H9 (cell line): ENCODE measurements around the gene SLC25A42. TPM values are rescaled to one million over a fixed set of nuclear protein-coding genes. Genes with fewer than 3 reads are reported as not detected.

Experiments used
- DNase-seq: peaks from one replicate; pipeline ENCODE4 v3.0.0-alpha.2; 2017
- H2AFZ ChIP-seq: one replicate; pipeline ENCODE4 v1.6.1; 2013; ENCODE audit warnings: mild to moderate bottlenecking, low read length, control low read depth, moderate library complexity
- H2AK5ac ChIP-seq: 2 replicates; pipeline ENCODE4 v1.6.1; 2013; ENCODE audit warnings: low read length, control low read depth, mixed read lengths; ENCODE audit not compliant: insufficient read length
- H2BK120ac ChIP-seq: one replicate; pipeline ENCODE4 v1.6.1; 2013; ENCODE audit warnings: low read depth, mild to moderate bottlenecking, low read length, control low read depth, inconsistent platforms; ENCODE audit not compliant: poor library complexity, severe bottlenecking
- H2BK12ac ChIP-seq: 2 replicates; pipeline ENCODE4 v1.6.1; 2013; ENCODE audit warnings: low read length, control low read depth, mixed read lengths, low read depth; ENCODE audit not compliant: insufficient read length
- H2BK15ac ChIP-seq: 2 replicates; pipeline ENCODE4 v1.6.1; 2013; ENCODE audit warnings: low read depth, low read length, control low read depth
- H2BK20ac ChIP-seq: one replicate; pipeline ENCODE4 v1.6.1; 2013; ENCODE audit warnings: low read depth, mild to moderate bottlenecking, low read length, control low read depth, inconsistent platforms; ENCODE audit not compliant: poor library complexity, severe bottlenecking
- H2BK5ac ChIP-seq: 2 replicates; pipeline ENCODE4 v1.6.1; 2013; ENCODE audit warnings: low read length, control low read depth, mixed read lengths; ENCODE audit not compliant: insufficient read length
- H3K14ac ChIP-seq: 2 replicates; pipeline ENCODE4 v1.6.1; 2013; ENCODE audit warnings: low read length, control low read depth; ENCODE audit not compliant: insufficient read depth
- H3K18ac ChIP-seq: 2 replicates; pipeline ENCODE4 v1.6.1; 2013; ENCODE audit warnings: low read depth, mild to moderate bottlenecking, mixed read lengths, low read length, control low read depth; ENCODE audit not compliant: insufficient read length
- H3K23ac ChIP-seq: 2 replicates; pipeline ENCODE4 v1.6.1; 2013; ENCODE audit warnings: low read length, control low read depth, mixed read lengths, low read depth; ENCODE audit not compliant: insufficient read length
- H3K23me2 ChIP-seq: 2 replicates; pipeline ENCODE4 v1.6.1; 2013; ENCODE audit warnings: low read depth, mild to moderate bottlenecking, mixed read lengths, low read length, control low read depth; ENCODE audit not compliant: insufficient read length, poor library complexity, severe bottlenecking
- H3K27ac ChIP-seq: 2 replicates; pipeline ENCODE4 v1.5.1; 2013; ENCODE audit warnings: low read length, control low read depth, mixed read lengths, low read depth; ENCODE audit not compliant: insufficient read length
- H3K27me3 ChIP-seq: 2 replicates; pipeline ENCODE4 v1.6.1; 2013; ENCODE audit warnings: low read length, control low read depth, inconsistent platforms; ENCODE audit not compliant: insufficient read depth
- H3K4ac ChIP-seq: 2 replicates; pipeline ENCODE4 v1.6.1; 2013; ENCODE audit warnings: low read depth, mild to moderate bottlenecking, control low read depth, inconsistent platforms, low read length, moderate library complexity
- H3K4me1 ChIP-seq: 2 replicates; pipeline ENCODE4 v1.6.1; 2013; ENCODE audit warnings: low read length, control low read depth, inconsistent platforms; ENCODE audit not compliant: insufficient read depth
- H3K4me2 ChIP-seq: 2 replicates; pipeline ENCODE4 v1.6.1; 2013; ENCODE audit warnings: low read length, control low read depth, mixed read lengths; ENCODE audit not compliant: insufficient read length, insufficient read depth
- H3K56ac ChIP-seq: 2 replicates; pipeline ENCODE4 v1.6.1; 2013; ENCODE audit warnings: low read depth, mild to moderate bottlenecking, mixed read lengths, low read length, control low read depth; ENCODE audit not compliant: insufficient read length
- H3K79me1 ChIP-seq: 2 replicates; pipeline ENCODE4 v1.6.1; 2013; ENCODE audit warnings: low read depth, mild to moderate bottlenecking, moderate library complexity, low read length, control low read depth, inconsistent platforms; ENCODE audit not compliant: insufficient read depth, poor library complexity, severe bottlenecking
- H3K79me2 ChIP-seq: 2 replicates; pipeline ENCODE4 v1.6.1; 2013; ENCODE audit warnings: low read length, control low read depth, inconsistent platforms; ENCODE audit not compliant: insufficient read depth
- H3K9ac ChIP-seq: 2 replicates; pipeline ENCODE4 v1.6.1; 2013; ENCODE audit warnings: low read length, control low read depth, mixed read lengths; ENCODE audit not compliant: insufficient read length; ENCODE audit errors: extremely low read depth
- H3K9me3 ChIP-seq: one replicate; pipeline ENCODE4 v1.6.1; 2013; ENCODE audit warnings: low read depth, low read length, inconsistent platforms; ENCODE audit not compliant: control insufficient read depth
- H3T11ph ChIP-seq: one replicate; pipeline ENCODE4 v1.6.1; 2013; ENCODE audit warnings: mild to moderate bottlenecking, low read length, control low read depth, inconsistent platforms
- H4K20me1 ChIP-seq: one replicate; pipeline ENCODE4 v1.6.1; 2013; ENCODE audit not compliant: control insufficient read depth, insufficient read length, insufficient read depth
- H4K5ac ChIP-seq: 2 replicates; pipeline ENCODE4 v1.6.1; 2013; ENCODE audit warnings: low read depth, mild to moderate bottlenecking, mixed read lengths, low read length, control low read depth; ENCODE audit not compliant: insufficient read length
- H4K8ac ChIP-seq: replicated peaks from 2 replicates; pipeline ENCODE4 v1.6.1; 2013; ENCODE audit warnings: low read length, control low read depth, mixed read lengths, low read depth; ENCODE audit not compliant: insufficient read length
- H4K91ac ChIP-seq: 2 replicates; pipeline ENCODE4 v1.6.1; 2013; ENCODE audit warnings: low read depth, mild to moderate bottlenecking, moderate library complexity, mixed read lengths, low read length, control low read depth; ENCODE audit not compliant: insufficient read length
- H3K27ac Mint-ChIP-seq, 3 experiments: 2 replicates in 2 of 3; 3 replicates in 1 of 3; pipeline ENCODE4 v1.8.0; 2020 to 2021; ENCODE audit warnings: mixed read lengths in 3 of 3, mild to moderate bottlenecking in 1 of 3, moderate library complexity in 1 of 3
- H3K27me3 Mint-ChIP-seq: 2 replicates; pipeline ENCODE4 v1.8.0; 2021; ENCODE audit warnings: low read depth, mild to moderate bottlenecking, moderate library complexity, mixed read lengths
- H3K36me3 Mint-ChIP-seq, 3 experiments: 2 replicates in 2 of 3; 3 replicates in 1 of 3; pipeline ENCODE4 v1.8.0; 2020 to 2021; ENCODE audit warnings: low read depth in 3 of 3, mixed read lengths in 3 of 3; ENCODE audit not compliant: insufficient read depth in 1 of 3
- H3K4me1 Mint-ChIP-seq, 2 experiments: 2 replicates each; pipeline ENCODE4 v1.8.0; 2020; ENCODE audit warnings: mixed read lengths in 2 of 2
- H3K4me3 Mint-ChIP-seq, 2 experiments: 2 replicates in 1 of 2; 3 replicates in 1 of 2; pipeline ENCODE4 v1.8.0; 2020 to 2021; ENCODE audit warnings: mild to moderate bottlenecking in 2 of 2, mixed read lengths in 2 of 2, moderate library complexity in 1 of 2
- H3K9me3 Mint-ChIP-seq, 2 experiments: 2 replicates in 1 of 2; 3 replicates in 1 of 2; pipeline ENCODE4 v1.8.0; 2020; ENCODE audit warnings: mild to moderate bottlenecking in 2 of 2, mixed read lengths in 2 of 2, moderate library complexity in 1 of 2
- CTCF ChIP-seq: fragments of 200-600 bp; sonication (generic); conservative IDR thresholded peaks from 3 replicates; pipeline ENCODE4 v1.8.0; 2021; ENCODE audit warnings: antibody characterized with exemption, mild to moderate bottlenecking
- WGBS: extraction: QIAGEN DNeasy Blood & Tissue Kit; methylation state at CpG from one replicate; pipeline ENCODE4 v1.1.7; 2013; ENCODE audit warnings: missing lambda C conversion rate, low lambda C conversion rate, mixed read lengths; ENCODE audit not compliant: insufficient read length; ENCODE audit errors: extremely low coverage; 5-methylcytosine and 5-hydroxymethylcytosine counted together
- total RNA-seq: library from RNA; stranded (reverse); gene quantifications from 2 replicates; pipeline ENCODE4 v1.2.1, GENCODE V29; 2021

The SLC25A42 gene
- total RNA-seq, 1 experiment from 2014 or later, result 3.6 TPM

GRCh38 chr19:19120308-19121231, 56.8 kb downstream of the SLC25A42 start:
- peaks cover 2 to 15% of the 10 kb centered on the region in 2 experiments; a peak in 2 of 4 replicates for H3K4me1 Mint-ChIP-seq
- Histone ChIP-seq H3K9me3 (no peaks in the 10 kb centered on the region), H2AK5ac (no peak overlapping the region), H3K14ac (0 out of 2 replicates have a peak overlapping the region, but pooled peaks have one; percentile 45), H2BK20ac (no peak overlapping the region), H3K56ac (no peak overlapping the region), H3T11ph (no peak overlapping the region), H3K27me3 (no peaks in the 10 kb centered on the region), H3K79me2 (no peaks in the 10 kb centered on the region), H4K20me1 (no peaks in the 10 kb centered on the region), H3K9ac (no peak overlapping the region), H2BK12ac (no peak overlapping the region), H2BK5ac (no peak overlapping the region), H3K23me2 (peaks cover 4% of the 10 kb centered on the region), H3K23ac (no peak overlapping the region), H2BK120ac (no peak overlapping the region), H3K4ac (no peak overlapping the region), H3K27ac (no peak overlapping the region), H3K4me2 (peak overlapping the region; percentile 86), H4K5ac (no peak overlapping the region), H3K4me1 (no peaks in the 10 kb centered on the region), H3K79me1 (no peaks in the 10 kb centered on the region), H4K8ac (no peak overlapping the region), H2AFZ (no peak overlapping the region), H2BK15ac (no peak overlapping the region), H4K91ac (no peak overlapping the region), H3K18ac (peak overlapping the region; percentile 39)
- H3K27ac Mint-ChIP-seq, result peak overlapping the region in 2 of 3 experiments; percentile 34 to 93; a peak in 2 of 7 replicates
- TF ChIP-seq CTCF, result peak; percentile 32; the same call in 2 of the 3 replicates
- H3K9me3 Mint-ChIP-seq, result peaks cover 9 to 15% of the 10 kb centered on the region in 2 experiments
- peak; percentile 100 for DNase-seq
- peaks cover 21 to 37% (median 33%) of the 10 kb centered on the region in 3 experiments for H3K36me3 Mint-ChIP-seq
- peak overlapping the region; percentile 57 to 65; a peak in 4 of 5 replicates for H3K4me3 Mint-ChIP-seq
- no CpG with 5 or more reads among the region's 39 CpGs for WGBS
- H3K27me3 Mint-ChIP-seq, result no peaks in the 10 kb centered on the region
